Right ventricle myocardium superior (tissue), 1 donor: Measurements from ENCODE around the gene SLC41A2. TPM values are rescaled to one million over a fixed set of nuclear protein-coding genes. Genes with fewer than 3 reads are reported as not detected.
"Not testable (repeated sequence)": the region's sequence is repeated elsewhere in the genome, so short reads cannot be mapped to it uniquely, and the experiment has no call there.

Source experiments
- ATAC-seq: fragments of 200-7000 bp; cut with Tn5 transposase; one replicate; pipeline ENCODE4 v1.9.1; 2020; ENCODE audit warnings: mild to moderate bottlenecking; ENCODE audit not compliant: poor library complexity
- DNase-seq: peaks from one replicate; pipeline ENCODE4 v3.0.0-alpha.2; 2020
- intact Hi-C: fragments of 100-400 bp; cut with DNase I; formaldehyde crosslinking; loops from one replicate; pipeline ENCODE4 v1.11.2; 2022
- long read RNA-seq: library from polyadenylated mRNA; unstranded; transcript quantifications from one replicate; pipeline ENCODE4 v2.0.0, GENCODE V29; 2021
- total RNA-seq: library from RNA; stranded (reverse); fragmentation: NEBNext Ultra II Directional; extraction: Animal tissue kit (Norgen Biotek cat#: 25700); gene quantifications from one replicate; pipeline ENCODE4 v1.2.1, GENCODE V29; 2021
- donor health status: DM: no; HTN: yes; CAD: no; lungs with severe emphysema.

The SLC41A2 gene
- total RNA-seq = 3.0 TPM
- long read RNA-seq, partial matches to known transcripts = 0 of 1 reads
- long read RNA-seq, other reads (novel, unspliced or antisense) = 1 of 1 reads

DNA sequence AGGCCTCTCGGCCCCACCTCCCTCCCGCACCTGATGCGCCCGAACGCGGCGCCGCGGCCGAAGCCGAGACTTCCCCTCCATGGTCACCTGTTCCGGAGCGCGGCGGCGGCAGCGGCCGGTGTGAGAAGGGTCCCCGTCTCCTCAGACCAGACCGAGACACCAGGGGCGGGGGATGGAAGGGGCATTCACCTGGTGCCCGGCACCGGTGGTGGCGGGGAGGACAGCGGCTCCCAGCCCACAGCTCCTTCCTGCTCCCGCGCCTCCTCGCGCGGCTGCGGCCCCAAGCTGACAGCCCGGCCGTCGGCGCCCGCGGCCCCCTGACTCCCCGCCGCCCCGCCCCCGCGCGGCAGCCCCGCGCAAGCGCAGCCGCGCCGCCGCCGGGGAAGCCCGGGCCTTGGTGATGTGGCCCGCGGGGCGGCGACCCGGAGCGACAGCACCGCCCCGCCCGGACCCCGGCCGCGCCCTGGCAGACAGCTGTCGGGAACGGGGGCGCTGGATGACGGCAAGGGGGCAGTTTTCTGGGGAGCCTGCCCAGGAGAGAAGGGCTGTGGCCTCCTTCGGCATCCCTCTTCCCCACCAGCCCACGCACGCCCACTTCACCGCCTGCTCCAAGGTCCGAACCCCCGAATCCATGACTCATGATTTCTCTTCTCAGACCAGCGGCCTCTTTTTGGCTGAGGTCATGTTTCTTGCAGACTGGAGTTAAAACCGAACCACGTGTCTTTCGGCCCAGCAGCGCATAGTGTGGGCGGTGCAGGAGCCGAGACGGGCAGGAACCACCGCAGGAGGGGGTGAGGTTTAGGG, at the start of gene SLC41A2:
Gene SLC41A2 (minus strand): TSS at position 290 of the 804 bp plus-strand sequence. CDS start 29,763 bp downstream, outside the sequence.
- intact Hi-C loops = no loop called here
- peak; percentile 81 for DNase-seq
- peak; percentile 95 for ATAC-seq

DNA sequence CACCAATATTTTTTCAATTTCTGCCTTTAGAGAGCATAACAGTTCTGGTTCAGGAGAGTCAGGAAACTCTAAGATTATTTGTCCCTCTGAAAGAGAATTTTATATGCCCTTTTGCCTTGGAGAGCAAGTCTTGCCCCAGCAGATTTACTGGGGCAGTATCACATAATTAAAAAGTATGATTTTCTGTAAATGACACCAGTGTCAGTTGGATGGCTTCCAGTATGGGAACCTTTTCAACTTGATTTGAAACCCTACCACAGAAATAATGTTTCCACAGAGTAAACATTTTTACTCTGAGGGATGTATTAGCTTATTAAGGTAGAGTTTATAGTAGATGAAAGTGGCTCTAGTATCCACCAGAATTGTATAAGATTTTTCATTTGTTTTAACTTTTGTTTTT, 43.4 kb upstream of the SLC41A2 start:
- intact Hi-C loops = no loop called here
- DNase-seq = no peak
- ATAC-seq = no peak

DNA sequence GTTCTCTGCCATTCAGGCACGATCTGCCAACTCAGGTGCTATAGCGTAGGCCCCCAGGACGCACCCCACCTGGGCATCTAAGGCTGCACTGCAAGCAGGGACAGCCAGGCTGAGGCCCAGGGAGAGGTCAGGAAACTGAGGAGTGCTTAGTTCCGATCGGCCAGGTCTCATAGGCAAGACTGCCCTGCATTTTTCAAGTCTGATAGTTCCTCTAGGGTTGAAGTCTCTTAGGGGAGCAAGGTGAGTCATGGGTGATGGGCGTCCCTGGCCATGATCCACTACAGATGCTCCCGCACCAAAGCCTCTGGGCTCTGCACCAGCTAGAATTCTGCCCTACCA, 41.2 kb upstream of the SLC41A2 start:
- intact Hi-C loops = no loop called here
- DNase-seq = no peak
- no peak for ATAC-seq

DNA sequence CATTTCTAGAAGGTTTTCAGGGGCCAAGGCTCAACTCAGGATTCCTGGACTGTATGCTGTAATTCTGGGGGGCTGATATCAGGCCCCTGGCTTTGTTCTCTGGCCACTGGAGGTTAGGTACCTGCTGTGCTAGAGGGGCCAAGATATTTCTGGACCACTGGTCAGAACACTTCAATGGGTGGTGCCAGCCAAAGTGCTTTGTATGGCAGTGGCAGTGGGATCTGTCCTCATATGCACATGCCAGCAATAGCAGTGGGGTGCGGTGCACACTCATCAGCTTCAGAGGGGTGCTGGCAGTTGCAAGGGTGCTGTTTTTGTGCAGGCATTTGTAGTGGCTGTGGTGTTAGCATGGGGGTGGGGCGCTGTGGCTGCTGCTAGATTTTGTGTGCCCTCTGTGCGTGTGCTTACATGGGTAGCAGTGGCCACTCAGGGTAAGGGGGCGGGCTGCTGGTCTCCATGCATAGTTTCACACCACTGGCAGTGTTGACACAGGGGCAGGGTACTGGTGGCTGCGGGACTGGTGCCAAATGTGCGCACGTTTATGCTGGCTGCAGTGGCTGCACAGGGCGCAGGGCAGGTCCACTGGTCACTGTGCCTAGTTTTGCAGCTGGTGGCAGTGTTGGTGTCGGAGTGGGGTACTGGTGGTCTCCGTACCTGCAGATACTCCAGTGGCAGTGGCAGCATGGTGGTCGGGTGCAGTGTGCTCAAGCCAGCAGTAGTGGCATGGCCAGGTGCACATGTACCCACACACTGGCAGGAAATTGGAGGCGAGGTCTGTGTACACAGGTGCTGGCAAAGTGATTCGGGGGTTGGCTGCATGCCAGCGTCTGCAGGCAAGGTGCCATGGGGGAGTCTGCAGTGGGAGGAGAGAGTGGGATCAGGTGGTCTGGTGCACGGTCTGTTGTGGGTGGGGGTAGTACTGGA, 40.6 kb upstream of the SLC41A2 start:
- DNase-seq (no peak), ATAC-seq (peak; percentile 34)
- intact Hi-C loops = no loop called here

DNA sequence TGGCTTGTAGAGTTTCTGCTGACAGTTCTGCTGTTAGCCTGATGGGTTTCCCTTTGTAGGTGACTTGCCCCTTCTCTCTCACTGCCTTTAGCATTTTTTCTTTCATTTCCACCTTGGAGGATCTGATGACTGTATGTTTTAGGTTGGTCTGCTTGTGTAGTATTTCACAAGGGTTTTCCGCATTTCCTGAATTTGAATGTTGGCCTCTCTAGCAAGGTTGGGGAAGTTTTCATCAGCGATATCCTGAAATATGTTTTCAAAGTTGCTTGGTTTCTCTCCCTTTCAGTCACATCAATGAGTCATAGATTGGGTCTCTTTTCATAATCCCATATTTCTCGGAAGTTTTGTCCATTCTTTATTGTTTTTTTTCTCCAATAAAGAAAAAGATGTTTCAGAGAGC, 39.5 kb upstream of the SLC41A2 start:
- intact Hi-C loops = no loop called here
- no peak for ATAC-seq
- no peak for DNase-seq

DNA sequence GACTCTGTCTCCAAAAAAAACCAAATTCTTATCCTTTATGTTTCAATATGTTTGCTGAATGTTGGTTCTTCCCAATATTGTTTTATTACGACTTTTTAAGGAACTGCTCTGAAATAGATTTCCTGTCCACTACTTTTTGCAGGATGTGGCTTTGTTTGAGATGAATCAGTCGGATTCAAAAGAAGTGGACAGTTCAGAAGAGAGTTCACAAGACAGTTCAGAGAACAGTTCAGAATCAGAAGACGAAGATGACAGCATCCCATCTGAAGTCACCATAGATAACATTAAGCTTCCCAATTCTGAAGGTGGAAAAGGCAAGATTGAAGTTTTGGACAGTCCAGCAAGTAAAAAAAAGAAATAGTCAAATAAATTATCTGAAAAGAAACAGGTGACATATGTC, 36.2 kb upstream of the SLC41A2 start:
- ATAC-seq (no peak), DNase-seq (no peak)
- intact Hi-C loops = no loop called here

- intact Hi-C loops = no loop called here
- DNase-seq = no peak
- ATAC-seq = no peak
Measured at GRCh38 chr12:104991565-104992128, 33.6 kb upstream of the SLC41A2 start.

DNA sequence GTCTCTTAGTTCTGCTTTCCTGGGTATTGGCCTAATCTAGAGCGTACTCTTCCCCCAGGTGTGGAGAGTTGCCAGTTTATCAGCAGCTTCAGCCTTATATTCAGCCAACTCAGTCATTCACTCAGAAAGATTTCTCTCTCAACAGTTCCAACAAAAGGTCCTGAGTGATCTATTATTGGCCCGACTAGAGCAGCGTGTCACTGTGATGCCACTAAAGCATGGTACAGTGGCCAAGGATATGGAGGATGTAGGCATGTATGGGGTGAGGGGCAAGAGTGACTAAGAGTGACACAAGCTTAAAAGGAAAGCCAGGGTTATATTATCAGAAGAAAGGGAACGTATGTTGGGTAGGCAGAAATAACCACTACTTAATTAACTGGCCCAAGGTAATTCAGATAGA, 32.9 kb upstream of the SLC41A2 start:
- DNase-seq (no peak), ATAC-seq (peak; percentile 59)
- intact Hi-C loops = no loop called here

DNA sequence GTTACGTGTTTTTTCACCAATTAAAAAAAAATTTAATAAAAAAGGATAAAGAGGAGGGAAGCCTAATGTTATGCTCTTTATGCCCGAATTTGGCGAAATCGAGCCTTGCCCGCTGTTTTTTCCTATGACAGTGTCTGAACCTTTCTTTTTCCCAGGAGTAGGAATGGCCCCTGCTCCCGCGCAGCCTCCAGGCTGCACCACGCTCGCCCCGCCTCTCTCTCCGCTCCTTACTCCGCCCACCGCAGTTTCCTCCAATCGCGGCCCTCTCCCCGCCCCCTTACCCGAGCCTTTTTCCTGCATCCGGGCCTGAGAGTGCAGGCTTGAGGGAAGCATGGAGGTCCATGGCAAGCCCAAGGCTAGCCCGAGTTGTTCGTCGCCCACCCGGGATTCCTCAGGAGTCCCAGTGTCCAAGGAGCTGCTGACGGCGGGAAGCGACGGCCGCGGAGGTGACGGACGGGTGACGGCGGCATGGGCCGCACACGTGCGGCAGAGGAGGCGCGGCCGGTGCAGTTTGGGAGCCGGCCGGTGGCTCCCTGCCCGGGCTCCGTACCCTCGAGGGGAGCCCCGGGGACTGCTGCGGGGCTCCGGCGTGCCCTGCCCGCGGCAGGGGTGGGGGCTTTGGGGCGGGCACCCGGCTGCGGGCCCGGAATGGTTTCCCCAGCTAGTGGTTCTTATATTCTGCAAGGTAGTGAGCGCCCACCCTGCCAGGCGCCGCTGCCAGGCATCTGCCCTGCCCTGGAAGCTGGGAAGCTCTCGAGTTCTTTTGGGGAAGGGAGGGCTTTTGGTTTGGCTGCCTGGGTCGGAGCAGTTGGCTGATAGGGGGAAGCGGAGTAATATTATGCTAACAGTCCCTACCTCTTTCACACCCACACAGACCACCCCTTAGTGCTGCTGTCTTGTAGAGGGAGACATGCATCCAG, 28.2 kb upstream of the SLC41A2 start, which contains the start of gene NOPCHAP1:
Gene NOPCHAP1 (plus strand): TSS at position 295 of the 920 bp plus-strand sequence. CDS start 37 bp downstream, at position 332.
- ATAC-seq = peak; percentile 100
- DNase-seq = peak; percentile 95
- intact Hi-C loops = no loop called here

GRCh38 chr12:104985206-104985605, 27.1 kb upstream of the SLC41A2 start:
- intact Hi-C loops = no loop called here
- no peak for ATAC-seq
- no peak for DNase-seq

- ATAC-seq, DNase-seq, intact Hi-C loops: not testable (repeated sequence)
Measured at GRCh38 chr12:104977688-104978087, 19.6 kb upstream of the SLC41A2 start.

GRCh38 chr12:104976703-104977102, 18.6 kb upstream of the SLC41A2 start:
- ATAC-seq (no peak), DNase-seq (no peak)
- intact Hi-C loops = no loop called here

- DNase-seq (no peak), ATAC-seq (no peak)
- intact Hi-C loops = no loop called here
Measured at GRCh38 chr12:104975587-104976343, 17.7 kb upstream of the SLC41A2 start.

- ATAC-seq = peak; percentile 53
- DNase-seq = no peak
- intact Hi-C loops = no loop called here
Measured at GRCh38 chr12:104974626-104975290, 16.7 kb upstream of the SLC41A2 start.

GRCh38 chr12:104973250-104973649, 15.2 kb upstream of the SLC41A2 start:
- no peak for DNase-seq
- intact Hi-C loops = no loop called here
- ATAC-seq = no peak

DNA sequence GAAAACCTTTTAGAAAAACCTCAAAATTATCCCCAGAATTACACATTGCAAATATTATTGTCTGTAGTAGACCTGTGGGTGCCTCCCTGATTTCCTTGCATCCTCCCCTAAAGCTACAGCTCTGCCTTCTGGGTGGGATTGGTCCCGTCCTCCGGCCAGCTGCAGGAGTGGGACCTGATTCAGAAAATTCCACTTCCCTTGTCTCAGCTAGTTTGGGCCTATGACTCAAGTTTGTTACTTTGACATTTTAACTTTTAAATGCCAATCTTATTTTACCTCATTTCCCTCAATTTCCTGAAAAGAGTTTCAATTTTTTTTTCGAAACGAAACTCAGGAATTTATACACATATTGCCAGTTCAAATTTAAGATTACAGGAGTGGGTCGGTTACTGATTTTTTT, 13.2 kb upstream of the SLC41A2 start:
- DNase-seq = no peak
- no peak for ATAC-seq
- intact Hi-C loops = no loop called here

DNA sequence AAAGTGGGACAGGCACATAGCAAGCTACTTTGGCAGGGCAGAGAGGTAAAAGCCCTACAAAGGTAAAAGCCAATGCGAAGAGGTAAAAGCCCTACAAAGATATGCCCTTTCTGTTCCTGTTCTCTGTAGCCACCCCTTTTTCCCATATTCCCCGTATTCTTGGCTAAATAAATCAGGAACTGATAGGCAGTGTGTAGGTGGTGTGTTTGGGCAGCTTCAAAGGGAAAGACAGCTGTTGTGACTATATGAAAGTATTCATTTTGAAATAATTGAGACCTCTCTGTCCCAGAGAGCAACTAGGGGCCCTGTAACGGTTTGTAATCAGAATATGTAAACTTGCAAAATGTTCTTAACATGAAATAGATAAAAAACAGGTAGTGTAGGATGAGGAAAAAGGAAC, 11.3 kb upstream of the SLC41A2 start:
- ATAC-seq (no peak), DNase-seq (no peak)
- intact Hi-C loops = no loop called here
